SK-N-SH (cell line): ENCODE data around the gene GMCL1. TPM values are rescaled to one million over a fixed set of nuclear protein-coding genes. Genes with fewer than 3 reads are reported as not detected.

Experiments
- CTCF ChIA-PET: fragments of 300-600, 350-600 bp; formaldehyde crosslinking; extraction: SDS; loops from one replicate; lab custom pipeline; 2021; lab: Yijun Ruan, JAX
- POLR2A ChIA-PET: fragments of 350-600 bp; sonication (Branson Sonifier 250); formaldehyde crosslinking; extraction: SDS; loops from one replicate; lab custom pipeline; 2020; ENCODE audit warnings: antibody characterized with exemption, inconsistent platforms; lab: Yijun Ruan, JAX
- DNase-seq: peaks from one replicate; pipeline ENCODE4 v3.0.0; 2012
- H2AFZ ChIP-seq: fragments of 200-600 bp; sonication (generic); 2 replicates; pipeline ENCODE4 v1.8.1; 2016; ENCODE audit warnings: antibody characterized with exemption, mild to moderate bottlenecking, low read depth
- H3F3A ChIP-seq: fragments of 200-600 bp; sonication (generic); replicated peaks from 2 replicates; pipeline ENCODE3; 2016; ENCODE audit warnings: antibody characterized with exemption, mild to moderate bottlenecking; ENCODE audit not compliant: insufficient read depth
- H3K27ac ChIP-seq, 2 experiments: fragments of 200-500 bp in 1 of 2; fragments of 200-600 bp in 1 of 2; sonication (Bioruptor generic) in 1 of 2; sonication (generic), shearing (Covaris generic) in 1 of 2; 2 replicates each; pipeline versions ENCODE4 v1.5.1 to v1.6.1; 2014 to 2016; ENCODE audit warnings: low read depth in 2 of 2, inconsistent platforms in 1 of 2, low read length in 1 of 2, mild to moderate bottlenecking in 1 of 2, mixed read lengths in 1 of 2
- H3K27me3 ChIP-seq: fragments of 200-600 bp; sonication (generic), shearing (Covaris generic); 2 replicates; pipeline ENCODE4 v1.6.1; 2016; ENCODE audit warnings: mixed run types; ENCODE audit not compliant: insufficient read depth
- H3K36me3 ChIP-seq, 2 experiments: fragments of 200-500 bp in 1 of 2; fragments of 200-600 bp in 1 of 2; sonication (Bioruptor generic) in 1 of 2; sonication (generic) in 1 of 2; replicated peaks in 1 of 2; 2 replicates each; pipeline versions ENCODE3 to v1.5.1; 2014 to 2016; ENCODE audit warnings: low read length in 1 of 2, mild to moderate bottlenecking in 1 of 2; ENCODE audit not compliant: insufficient read depth in 2 of 2, control insufficient read depth in 1 of 2
- H3K4me1 ChIP-seq, 2 experiments: fragments of 200-500 bp in 1 of 2; fragments of 200-600 bp in 1 of 2; sonication (Bioruptor generic) in 1 of 2; sonication (generic), shearing (Covaris generic) in 1 of 2; 2 replicates each; pipeline versions ENCODE4 v1.5.1 to v1.6.1; 2014 to 2016; ENCODE audit warnings: low read depth in 1 of 2, low read length in 1 of 2, mixed run types in 1 of 2; ENCODE audit not compliant: insufficient read depth in 2 of 2, control insufficient read depth in 1 of 2
- H3K4me2 ChIP-seq: fragments of 200-600 bp; sonication (generic), shearing (Covaris generic); 2 replicates; pipeline ENCODE4 v1.6.1; 2017; ENCODE audit warnings: mixed run types
- H3K4me3 ChIP-seq, 2 experiments: fragments of 200-500 bp in 1 of 2; fragments of 200-600 bp in 1 of 2; sonication (Bioruptor generic) in 1 of 2; sonication (generic), shearing (Covaris generic) in 1 of 2; 2 replicates each; pipeline versions ENCODE4 v1.5.1 to v1.8.1; 2014 to 2016; ENCODE audit warnings: low read depth in 2 of 2, inconsistent platforms in 1 of 2, low read length in 1 of 2, mild to moderate bottlenecking in 1 of 2, mixed read lengths in 1 of 2, moderate library complexity in 1 of 2
- H3K79me2 ChIP-seq: fragments of 200-600 bp; sonication (generic); 2 replicates; pipeline ENCODE4 v1.8.1; 2017; ENCODE audit warnings: mild to moderate bottlenecking; ENCODE audit not compliant: insufficient read depth
- H3K9ac ChIP-seq: fragments of 200-600 bp; sonication (generic); 2 replicates; pipeline ENCODE4 v1.6.1; 2017; ENCODE audit warnings: mixed run types
- H3K9me2 ChIP-seq: fragments of 200-600 bp; sonication (generic); 2 replicates; pipeline ENCODE4 v1.6.1; 2017; ENCODE audit warnings: mixed run types
- H3K9me3 ChIP-seq: fragments of 200-600 bp; sonication (generic); 2 replicates; pipeline ENCODE4 v1.6.1; 2017; ENCODE audit warnings: mixed run types, mild to moderate bottlenecking, moderate library complexity
- H4K20me1 ChIP-seq: fragments of 200-600 bp; sonication (generic); 2 replicates; pipeline ENCODE4 v1.6.1; 2017; ENCODE audit warnings: mild to moderate bottlenecking, mixed run types; ENCODE audit not compliant: insufficient read depth
- CHD2 ChIP-seq: fragments of 150-350 bp; IDR thresholded peaks from 2 replicates; pipeline ENCODE4 v1.6.1; 2018; ENCODE audit warnings: low read length; ENCODE audit not compliant: partially characterized antibody
- EZH2phosphoT487 ChIP-seq: fragments of 200-600 bp; sonication (generic); IDR thresholded peaks from 2 replicates; pipeline ENCODE4 v1.6.1; 2017; ENCODE audit warnings: low read depth, mixed run types, mild to moderate bottlenecking, antibody characterized with exemption, moderate library complexity, borderline replicate concordance
- FOSL2 ChIP-seq: IDR thresholded peaks from 2 replicates; pipeline ENCODE4 v1.4.0; 2012; ENCODE audit warnings: low read depth, mild to moderate bottlenecking, moderate library complexity, borderline replicate concordance
- FOXJ3 ChIP-seq: sonication (generic); formaldehyde crosslinking; IDR thresholded peaks from 2 replicates; pipeline ENCODE4 v1.5.1; 2020; ENCODE audit warnings: mild to moderate bottlenecking, missing genetic modification reagents
- FOXM1 ChIP-seq: IDR thresholded peaks from 2 replicates; pipeline ENCODE4 v1.4.0; 2012; ENCODE audit warnings: low read depth, mild to moderate bottlenecking
- GABPA ChIP-seq: IDR thresholded peaks from 2 replicates; pipeline ENCODE4 v1.4.0; 2012; ENCODE audit warnings: low read depth, mild to moderate bottlenecking
- JUND ChIP-seq: IDR thresholded peaks from 2 replicates; pipeline ENCODE4 v1.4.0; 2012
- MEF2A ChIP-seq: IDR thresholded peaks from 2 replicates; pipeline ENCODE4 v1.4.0; 2012; ENCODE audit warnings: low read depth, borderline replicate concordance
- MXI1 ChIP-seq: IDR thresholded peaks from 2 replicates; pipeline ENCODE4 v1.6.1; 2012; ENCODE audit warnings: mild to moderate bottlenecking, low read depth, low read length, improper control_type of control experiment
- NRF1 ChIP-seq: IDR thresholded peaks from 2 replicates; pipeline ENCODE4 v1.6.1; 2012; ENCODE audit warnings: low read depth, mild to moderate bottlenecking, low read length
- PBX3 ChIP-seq: IDR thresholded peaks from 2 replicates; pipeline ENCODE4; 2012
- POLR2AphosphoS5 ChIP-seq: IDR thresholded peaks from 2 replicates; pipeline ENCODE4 v1.6.1; 2012; ENCODE audit warnings: low read depth, low read length
- RAD21 ChIP-seq: IDR thresholded peaks from 2 replicates; pipeline ENCODE4 v1.6.1; 2012; ENCODE audit warnings: mild to moderate bottlenecking, low read length
- RCOR1 ChIP-seq: fragments of 150-350 bp; IDR thresholded peaks from 2 replicates; pipeline ENCODE4 v1.6.1; 2017; ENCODE audit warnings: antibody characterized with exemption, low read length
- SIN3A ChIP-seq: IDR thresholded peaks from 2 replicates; pipeline ENCODE4 v1.6.1; 2012; ENCODE audit warnings: low read depth, mild to moderate bottlenecking, low read length, moderate library complexity, borderline replicate concordance
- SMC3 ChIP-seq: IDR thresholded peaks from 2 replicates; pipeline ENCODE4 v1.6.1; 2012; ENCODE audit warnings: low read depth, low read length, improper control_type of control experiment
- USF1 ChIP-seq: IDR thresholded peaks from 2 replicates; pipeline ENCODE4 v1.4.0; 2012; ENCODE audit warnings: low read depth, borderline replicate concordance
- USF2 ChIP-seq: fragments of 150-350 bp; IDR thresholded peaks from 2 replicates; pipeline ENCODE4 v1.6.1; 2017; ENCODE audit warnings: antibody characterized with exemption, low read length, low read depth, borderline replicate concordance
- YY1 ChIP-seq: IDR thresholded peaks from 2 replicates; pipeline ENCODE4 v1.4.0; 2012; ENCODE audit warnings: low read depth, mild to moderate bottlenecking
- ZBTB33 ChIP-seq: IDR thresholded peaks from 2 replicates; pipeline ENCODE4 v1.4.0; 2012; ENCODE audit warnings: low read depth, borderline replicate concordance
- WGBS: methylation state at CpG from one replicate; pipeline ENCODE4 v1.1.6; 2017; ENCODE audit warnings: low lambda C conversion rate; 5-methylcytosine and 5-hydroxymethylcytosine counted together
- polyA plus RNA-seq, 3 experiments: library from polyadenylated mRNA; depleted of rRNA; stranded (reverse); fragments of >200 nt; gene quantifications; 2 replicates each; pipeline ENCODE4 v1.2.3, GENCODE V29; 2012
- TF ChIP-seq, protein P1 (sequence below): IDR thresholded peaks from 2 replicates; pipeline ENCODE4 v1.4.0; 2012; ENCODE audit warnings: low read depth

Gene GMCL1
- polyA plus RNA-seq, 1 of the 3 experiments (the other 2 are of a cell fraction) = 6.2 TPM

- Histone ChIP-seq H3K79me2 (no peaks in the 10 kb centered on the region), H3K4me3 (no peak overlapping the region), H3K27ac (no peak overlapping the region), H3F3A (no peaks in the 10 kb centered on the region), H3K9me3 (no peaks in the 10 kb centered on the region), H3K27me3 (no peaks in the 10 kb centered on the region), H2AFZ (no peak overlapping the region), H3K9me2 (no peaks in the 10 kb centered on the region), H3K4me1 (no peaks in the 10 kb centered on the region), H4K20me1 (no peaks in the 10 kb centered on the region), H3K9ac (no peak overlapping the region), H3K36me3 (peaks cover 31 to 37% of the 10 kb centered on the region in 2 experiments), H3K4me2 (no peak overlapping the region)
- ChIA-PET POLR2A (no interaction called here), CTCF (interaction anchor here (1.2 to 13.1 kb wide), 2 partner anchors 86 to 90 kb away, joined by 3 to 376 read pairs; no protein-coding TSS in a partner anchor)
- TF ChIP-seq SMC3 (no peak), FOXM1 (no peak), RAD21 (no peak), MXI1 (no peak), FOXJ3 (no peak), PBX3 (no peak), FOSL2 (no peak), MEF2A (no peak), NRF1 (no peak), RCOR1 (no peak), USF2 (no peak), GABPA (no peak), USF1 (no peak), YY1 (no peak), CHD2 (no peak)
- TF ChIP-seq, protein P1, sequence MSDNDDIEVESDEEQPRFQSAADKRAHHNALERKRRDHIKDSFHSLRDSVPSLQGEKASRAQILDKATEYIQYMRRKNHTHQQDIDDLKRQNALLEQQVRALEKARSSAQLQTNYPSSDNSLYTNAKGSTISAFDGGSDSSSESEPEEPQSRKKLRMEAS = no peak
- DNase-seq = no peak
- WGBS = 93% methylated on average over 3 of the region's 3 CpGs
Observed at GRCh38 chr2:69811591-69811990, 17.9 kb upstream of the GMCL1 start.

- Histone ChIP-seq H3K36me3 (peaks cover 32 to 35% of the 10 kb centered on the region in 2 experiments), H3K4me3 (no peak overlapping the region), H3K9me3 (no peaks in the 10 kb centered on the region), H3K4me1 (peaks cover 0 to 3% of the 10 kb centered on the region in 2 experiments; a peak in 2 of 4 replicates), H3K4me2 (no peak overlapping the region), H3K27ac (no peak overlapping the region), H2AFZ (no peak overlapping the region), H3K9ac (no peak overlapping the region), H3K79me2 (no peaks in the 10 kb centered on the region), H3F3A (no peaks in the 10 kb centered on the region), H3K9me2 (no peaks in the 10 kb centered on the region), H3K27me3 (no peaks in the 10 kb centered on the region), H4K20me1 (no peaks in the 10 kb centered on the region)
- ChIA-PET POLR2A (no interaction called here), CTCF (interaction anchor here (0.9 to 13.1 kb wide), 16 partner anchors 11 to 829 kb away, joined by 3 to 376 read pairs (median 6); partner anchors contain the start of genes ANXA4, GMCL1 and SNRNP27)
- DNase-seq = no peak
- 20% methylated on average over 1 of the region's 1 CpG for WGBS
- TF ChIP-seq POLR2AphosphoS5 (no peak), USF1 (no peak), SIN3A (no peak), EZH2phosphoT487 (no peak), RAD21 (no peak), ZBTB33 (no peak), JUND (no peak), MXI1 (no peak), PBX3 (no peak)
- TF ChIP-seq, protein P1 = no peak
Observed at GRCh38 chr2:69815717-69816116, 13.7 kb upstream of the GMCL1 start.
